WERI-Rb-1 (cell line): ENCODE measurements around the gene CIBAR2.

Source experiments
- DNase-seq: peaks from one replicate; pipeline ENCODE4 v3.0.0-alpha.2; 2020
- H3K27ac ChIP-seq: fragments of 250-450 bp; sonication (Bioruptor Pico); 2 replicates; pipeline ENCODE4 v1.5.1; 2020; ENCODE audit warnings: mild to moderate bottlenecking, moderate library complexity
- H3K27me3 ChIP-seq: fragments of 250-450 bp; sonication (Bioruptor Pico); 2 replicates; pipeline ENCODE4 v1.5.1; 2021; ENCODE audit warnings: mild to moderate bottlenecking, low read depth, moderate library complexity; ENCODE audit not compliant: insufficient read depth, severe bottlenecking
- H3K36me3 ChIP-seq: fragments of 250-450 bp; sonication (Bioruptor Pico); 2 replicates; pipeline ENCODE4 v1.5.1; 2020; ENCODE audit warnings: mild to moderate bottlenecking, moderate library complexity
- H3K4me3 ChIP-seq: 2 replicates; pipeline ENCODE4 v1.5.1; 2011; ENCODE audit warnings: low read depth, mild to moderate bottlenecking, control low read depth, low read length
- H3K9me3 ChIP-seq: fragments of 250-450 bp; sonication (Bioruptor Pico); 2 replicates; pipeline ENCODE4 v1.5.1; 2021; ENCODE audit warnings: mild to moderate bottlenecking, moderate library complexity; ENCODE audit not compliant: severe bottlenecking
- TF ChIP-seq, protein P1 (sequence below): IDR thresholded peaks from 2 replicates; pipeline ENCODE4 v1.5.1; 2011; ENCODE audit warnings: low read depth, mild to moderate bottlenecking, control low read depth, inconsistent platforms, low read length

The CIBAR2 gene

DNA sequence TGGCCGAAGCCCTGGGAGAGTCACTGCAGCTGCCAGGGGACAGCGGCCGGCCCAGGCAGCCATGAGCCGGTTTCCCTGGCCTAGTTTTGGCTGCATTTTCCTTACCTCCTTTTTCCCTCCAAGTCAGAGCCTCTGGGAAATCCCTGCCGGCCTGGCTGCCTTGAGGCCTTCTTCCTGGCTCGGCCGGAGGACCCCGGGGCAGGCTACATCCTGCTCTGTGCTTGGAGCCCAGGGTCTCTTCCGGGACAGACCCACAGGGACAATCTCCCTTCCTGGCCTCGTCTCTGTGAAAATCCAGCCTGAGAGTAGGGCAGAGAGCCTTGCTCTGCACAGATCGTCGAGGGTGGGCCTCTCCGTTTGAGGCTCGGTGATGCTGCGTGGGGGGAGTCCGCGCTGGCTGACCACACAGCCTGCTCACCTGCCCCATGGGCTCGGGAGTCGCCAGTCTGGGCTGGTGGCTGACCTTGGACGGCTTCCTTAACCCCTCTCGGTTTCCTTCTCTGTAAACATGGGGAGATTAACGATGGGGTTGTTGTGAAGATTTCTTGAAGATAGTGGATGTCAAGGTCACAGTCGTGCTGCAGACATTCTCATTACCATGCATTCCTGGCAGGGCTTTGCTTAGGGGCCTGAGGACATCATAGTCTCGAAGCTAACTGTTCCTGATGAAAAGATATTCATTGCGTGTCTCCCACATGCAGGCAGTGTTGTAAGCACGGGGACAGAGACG, 34.8 kb upstream of the CIBAR2 start:
- no peak overlapping the region for H3K4me3 ChIP-seq
- DNase-seq = peak; percentile 40
- no peaks in the 10 kb centered on the region for H3K9me3 ChIP-seq
- TF ChIP-seq, protein P1, sequence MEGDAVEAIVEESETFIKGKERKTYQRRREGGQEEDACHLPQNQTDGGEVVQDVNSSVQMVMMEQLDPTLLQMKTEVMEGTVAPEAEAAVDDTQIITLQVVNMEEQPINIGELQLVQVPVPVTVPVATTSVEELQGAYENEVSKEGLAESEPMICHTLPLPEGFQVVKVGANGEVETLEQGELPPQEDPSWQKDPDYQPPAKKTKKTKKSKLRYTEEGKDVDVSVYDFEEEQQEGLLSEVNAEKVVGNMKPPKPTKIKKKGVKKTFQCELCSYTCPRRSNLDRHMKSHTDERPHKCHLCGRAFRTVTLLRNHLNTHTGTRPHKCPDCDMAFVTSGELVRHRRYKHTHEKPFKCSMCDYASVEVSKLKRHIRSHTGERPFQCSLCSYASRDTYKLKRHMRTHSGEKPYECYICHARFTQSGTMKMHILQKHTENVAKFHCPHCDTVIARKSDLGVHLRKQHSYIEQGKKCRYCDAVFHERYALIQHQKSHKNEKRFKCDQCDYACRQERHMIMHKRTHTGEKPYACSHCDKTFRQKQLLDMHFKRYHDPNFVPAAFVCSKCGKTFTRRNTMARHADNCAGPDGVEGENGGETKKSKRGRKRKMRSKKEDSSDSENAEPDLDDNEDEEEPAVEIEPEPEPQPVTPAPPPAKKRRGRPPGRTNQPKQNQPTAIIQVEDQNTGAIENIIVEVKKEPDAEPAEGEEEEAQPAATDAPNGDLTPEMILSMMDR = no peak
- H3K36me3 ChIP-seq = no peaks in the 10 kb centered on the region
- H3K27me3 ChIP-seq = no peaks in the 10 kb centered on the region
- H3K27ac ChIP-seq = peak overlapping the region; percentile 70

DNA sequence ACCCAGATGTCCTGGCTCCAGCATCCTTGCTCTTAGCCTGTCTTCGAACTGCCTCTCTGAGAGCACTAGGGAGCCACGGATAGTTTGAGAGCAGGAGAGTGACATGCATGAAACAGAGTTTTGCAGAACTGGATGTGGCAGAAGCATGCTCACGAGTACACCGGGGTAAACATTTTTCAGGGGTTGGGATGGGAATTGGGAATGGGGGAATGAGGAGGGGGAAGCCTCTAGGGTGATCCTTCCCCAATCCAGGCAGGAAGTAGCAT, 34.2 kb upstream of the CIBAR2 start:
- Histone ChIP-seq H3K4me3 (no peak overlapping the region), H3K27ac (peak overlapping the region; percentile 70), H3K9me3 (no peaks in the 10 kb centered on the region), H3K36me3 (no peaks in the 10 kb centered on the region), H3K27me3 (no peaks in the 10 kb centered on the region)
- TF ChIP-seq, protein P1 = no peak
- DNase-seq = no peak

DNA sequence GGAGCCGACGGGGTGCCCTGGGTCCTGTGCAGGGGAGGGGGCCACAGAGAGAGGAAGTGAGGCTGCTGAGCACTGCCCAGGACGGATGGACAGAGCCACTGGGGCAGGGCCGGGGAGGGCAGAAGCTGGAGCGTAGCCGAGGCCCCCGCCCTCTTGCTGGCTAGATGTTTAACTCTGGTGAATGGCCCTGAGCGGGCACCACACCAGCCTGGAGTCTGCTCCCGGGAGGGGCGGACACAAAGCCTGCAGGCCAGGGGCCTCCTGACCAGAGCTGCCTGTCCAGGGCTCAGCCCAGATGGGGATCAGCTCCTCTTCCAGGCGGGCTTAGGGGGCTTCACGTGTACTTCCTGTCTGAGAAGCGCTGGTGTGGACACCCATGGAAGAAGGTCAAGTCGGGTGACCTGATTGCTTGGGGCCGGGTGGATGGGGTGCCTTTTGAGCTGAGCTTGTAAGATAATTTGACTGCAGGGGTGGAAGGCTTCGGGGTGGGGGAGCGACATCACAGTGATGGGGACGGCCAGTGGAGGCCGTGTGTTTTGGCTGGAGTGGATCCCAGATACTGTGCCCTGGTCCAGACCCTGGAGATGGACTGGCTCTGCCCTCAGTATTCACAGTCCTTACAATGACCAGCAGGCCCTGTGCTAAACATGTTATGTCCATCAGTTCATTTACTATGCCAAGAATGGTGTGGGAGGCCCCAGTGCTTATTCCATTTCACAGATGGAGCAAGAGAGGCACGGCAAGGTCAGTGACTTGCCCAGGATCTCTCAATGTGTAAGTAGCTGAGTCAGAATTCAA, 33.7 kb upstream of the CIBAR2 start:
- TF ChIP-seq, protein P1 = no peak
- Histone ChIP-seq H3K36me3 (no peaks in the 10 kb centered on the region), H3K27me3 (no peaks in the 10 kb centered on the region), H3K27ac (peak overlapping the region; percentile 37), H3K4me3 (no peak overlapping the region), H3K9me3 (no peaks in the 10 kb centered on the region)
- peak; percentile 53 for DNase-seq

DNA sequence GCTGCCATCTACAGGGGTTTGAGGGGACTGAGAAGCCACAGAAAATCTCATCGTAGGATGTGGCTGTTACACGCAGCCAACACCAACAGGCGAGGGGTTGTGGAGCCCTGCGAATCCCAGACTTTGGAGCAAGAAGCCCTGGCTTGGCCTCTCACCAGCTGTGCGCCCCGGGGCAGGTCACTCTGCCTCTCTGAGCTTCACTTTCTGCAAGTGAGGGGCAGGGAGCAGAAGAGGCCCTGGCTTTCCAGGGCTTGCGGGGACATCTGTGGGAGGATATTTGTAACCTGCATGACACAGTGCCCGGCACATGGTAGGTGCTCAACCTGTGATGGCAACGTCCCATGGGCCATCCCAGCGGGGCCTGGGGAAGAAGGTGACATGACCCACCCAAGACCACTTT, 32.9 kb upstream of the CIBAR2 start:
- peak overlapping the region; percentile 37; the same call in 1 of the 2 replicates for H3K27ac ChIP-seq
- no peak for DNase-seq
- H3K36me3 ChIP-seq = no peaks in the 10 kb centered on the region
- TF ChIP-seq, protein P1 = no peak
- no peaks in the 10 kb centered on the region for H3K9me3 ChIP-seq
- no peaks in the 10 kb centered on the region for H3K27me3 ChIP-seq
- no peak overlapping the region for H3K4me3 ChIP-seq

DNA sequence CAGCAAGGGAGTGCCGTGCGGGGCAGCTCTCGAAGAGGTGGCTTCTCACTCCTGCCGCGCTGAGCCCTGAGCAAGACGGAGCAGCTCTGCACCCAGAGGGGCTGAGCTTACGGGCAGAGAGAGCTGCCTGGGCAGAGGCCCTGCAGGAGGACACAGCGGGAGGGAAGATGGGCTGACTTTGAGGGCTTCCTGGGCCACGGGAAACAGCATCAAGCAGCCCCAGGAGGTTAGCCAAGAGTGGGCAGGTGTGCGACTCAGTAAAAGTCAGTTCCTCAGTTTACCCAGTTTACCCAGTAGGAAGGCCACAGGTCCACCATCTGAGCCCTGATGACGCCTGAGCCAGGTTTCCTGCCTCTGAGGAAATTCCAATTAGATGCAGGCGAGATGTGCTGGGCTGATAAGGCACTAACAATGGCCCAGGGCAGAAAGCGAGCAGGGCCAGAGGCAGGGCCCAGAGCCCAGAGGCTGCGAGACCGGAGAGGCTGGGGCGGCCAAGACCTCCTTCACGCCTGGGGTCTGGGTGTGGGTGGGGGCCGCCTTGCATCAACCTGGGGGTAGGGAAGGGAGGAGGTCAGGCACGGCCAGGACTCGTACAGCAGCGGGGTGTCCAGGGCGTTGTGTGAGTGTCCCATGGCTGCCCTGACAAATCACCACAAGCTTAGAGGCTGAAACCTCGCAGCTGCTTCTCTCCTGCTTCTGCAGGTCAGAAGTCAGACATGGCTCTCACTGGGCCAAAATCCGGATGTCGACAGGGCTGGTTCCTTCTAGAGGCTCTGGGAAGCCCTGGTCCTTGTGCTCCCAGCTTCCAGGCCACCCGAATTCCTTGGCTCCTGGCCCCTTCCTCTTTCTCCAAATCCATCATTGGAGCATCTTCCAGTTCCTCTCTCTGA, 32.0 kb upstream of the CIBAR2 start:
- Histone ChIP-seq H3K27me3 (no peaks in the 10 kb centered on the region), H3K9me3 (no peaks in the 10 kb centered on the region), H3K27ac (no peak overlapping the region), H3K36me3 (no peaks in the 10 kb centered on the region), H3K4me3 (no peak overlapping the region)
- TF ChIP-seq, protein P1 = no peak
- no peak for DNase-seq
